Daoy (cell line): ENCODE measurements around the gene PAK6. TPM values are rescaled to one million over a fixed set of nuclear protein-coding genes. Genes with fewer than 3 reads are reported as not detected.

Source experiments
- DNase-seq: peaks from one replicate; pipeline ENCODE4 v3.0.0-alpha.2; 2015; ENCODE audit warnings: low read depth
- total RNA-seq: library from RNA; depleted of rRNA; stranded (reverse); fragments of >200 nt; shearing (Covaris generic); gene quantifications from 2 replicates; pipeline ENCODE4 v1.2.3, GENCODE V29; 2014

Gene PAK6
- total RNA-seq, 1 experiment from 2014 or later = 0.57 TPM

- peak; percentile 69 for DNase-seq
Observed at GRCh38 chr15:40310001-40310959, 71.4 kb downstream of the PAK6 start.

GRCh38 chr15:40310993-40311392 is 72.1 kb downstream of the PAK6 start:
- no peak for DNase-seq

GRCh38 chr15:40312370-40313158 is 73.7 kb downstream of the PAK6 start:
- no peak for DNase-seq

DNA sequence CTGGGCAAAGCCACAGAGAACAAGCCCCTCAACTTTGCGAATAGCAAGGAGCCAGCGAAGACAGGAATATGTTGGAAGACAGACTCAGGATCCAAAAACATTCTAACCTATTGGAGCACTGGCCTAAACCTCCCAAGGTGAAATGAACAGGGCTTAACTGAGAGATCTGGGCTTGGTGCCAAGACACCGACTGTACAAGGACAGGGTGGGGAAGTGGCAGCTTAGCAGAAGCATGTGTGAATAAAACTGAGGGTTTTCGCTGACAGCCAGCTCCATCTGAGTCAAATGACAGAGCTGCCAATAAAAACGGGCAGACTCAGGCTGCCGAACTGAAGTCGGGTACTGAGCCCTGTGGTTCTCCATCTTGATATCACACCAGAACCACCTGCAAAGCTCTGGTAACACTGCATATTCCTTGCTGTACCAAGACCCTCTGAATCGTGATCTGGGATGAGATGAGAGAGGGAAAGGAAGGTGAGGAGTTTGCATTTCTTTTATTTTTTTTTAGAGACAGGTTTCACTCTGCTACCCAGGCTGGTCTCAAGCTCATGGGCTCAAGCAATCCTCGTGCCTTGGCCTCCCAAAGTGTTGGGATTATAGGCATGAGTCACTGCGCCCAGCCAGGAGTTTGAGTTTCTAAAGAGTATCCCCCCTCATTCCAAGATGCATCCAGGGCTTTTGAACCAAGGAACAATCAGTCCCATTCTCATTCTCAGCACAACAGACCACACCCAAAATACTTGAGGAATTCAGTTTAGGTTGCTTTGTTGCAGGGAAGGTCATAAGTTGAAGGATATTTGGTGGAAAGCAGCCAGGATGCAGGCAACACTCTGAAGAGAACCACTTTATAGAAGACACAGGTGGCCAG is 74.9 kb downstream of the PAK6 start:
- DNase-seq = peak; percentile 66

- DNase-seq = peak; percentile 25
Observed at GRCh38 chr15:40314723-40315276, 75.9 kb downstream of the PAK6 start.

DNA sequence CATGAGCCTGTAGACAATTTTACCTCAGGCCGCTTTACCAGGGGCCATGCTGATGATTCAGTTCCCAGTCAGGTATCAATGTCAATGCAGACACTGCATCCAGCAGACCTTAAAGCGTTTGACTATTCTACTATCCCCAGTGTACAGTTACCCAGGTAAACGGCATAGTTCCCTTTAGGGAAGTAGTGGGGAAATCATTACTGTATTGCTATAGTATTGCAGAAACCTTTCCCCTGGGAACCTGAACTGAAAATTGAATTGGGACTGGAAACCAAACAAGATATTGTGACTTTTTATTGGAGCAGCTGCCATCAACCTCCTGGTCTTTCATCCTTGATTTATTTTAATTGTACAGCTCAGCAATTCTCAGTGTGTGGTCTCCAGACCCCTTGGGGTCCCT is 78.1 kb downstream of the PAK6 start:
- DNase-seq = no peak

GRCh38 chr15:40317580-40317979 is 78.7 kb downstream of the PAK6 start:
- no peak for DNase-seq

GRCh38 chr15:40320409-40320808 is 81.5 kb downstream of the PAK6 start:
- DNase-seq = no peak

- peak; percentile 46 for DNase-seq
Observed at GRCh38 chr15:40320931-40321371, 82.1 kb downstream of the PAK6 start.

DNA sequence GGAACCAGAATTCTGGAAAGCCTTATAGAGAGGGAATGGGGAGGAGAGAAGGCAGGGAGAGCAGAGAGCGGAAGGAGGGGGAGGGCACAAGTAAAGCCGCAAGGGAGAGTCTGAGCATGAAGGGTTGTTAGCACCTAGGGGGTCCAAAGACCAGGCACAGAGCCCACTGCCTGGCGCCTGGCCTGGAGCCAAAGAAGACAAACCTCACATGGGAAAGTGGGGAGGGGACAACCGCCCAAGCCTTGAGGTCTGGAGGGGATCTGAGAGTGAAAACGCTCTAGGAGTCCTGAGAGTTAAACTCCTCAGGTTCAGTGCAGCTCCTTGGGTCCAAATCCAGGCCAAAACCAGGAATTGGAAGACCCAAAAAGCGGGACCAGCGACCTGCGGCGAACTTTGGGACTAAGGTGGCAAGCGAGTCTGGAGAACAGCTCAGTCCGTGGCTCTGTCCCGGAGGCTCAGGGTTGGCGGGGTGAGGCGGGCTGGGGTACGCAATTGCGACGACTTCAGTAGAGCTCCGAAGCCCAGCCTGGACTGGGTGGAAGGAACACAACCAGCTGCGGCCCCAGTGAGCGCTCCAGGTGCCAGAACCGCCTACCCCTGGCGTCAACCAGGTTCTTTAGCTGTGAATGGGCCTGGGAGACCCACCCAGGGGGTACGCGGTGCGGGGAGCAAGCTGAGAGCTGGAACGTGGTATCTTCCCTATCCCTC is 83.8 kb downstream of the PAK6 start:
- DNase-seq = no peak

GRCh38 chr15:40323239-40323952 is 84.5 kb downstream of the PAK6 start, which contains the start of gene INAFM2:
TSS of gene INAFM2 (plus strand) at chr15:40323692. CDS start at chr15:40324056, 364 bp downstream.
- DNase-seq = peak; percentile 92

- peak; percentile 37 for DNase-seq
Observed at GRCh38 chr15:40323953-40324937, 85.4 kb downstream of the PAK6 start.

- no peak for DNase-seq
Observed at GRCh38 chr15:40325188-40325587, 86.3 kb downstream of the PAK6 start.

- DNase-seq = no peak
Observed at GRCh38 chr15:40325700-40326099, 86.8 kb downstream of the PAK6 start.
